NT2/D1 (cell line): ENCODE data around the gene VAV1.

Experiments used
- DNase-seq: peaks from one replicate; pipeline ENCODE4 v3.0.0-alpha.2; 2011; ENCODE audit warnings: low read depth, low spot score
- H3K27me3 ChIP-seq: 2 replicates; pipeline ENCODE4 v1.6.0; 2011; ENCODE audit warnings: mild to moderate bottlenecking; ENCODE audit not compliant: insufficient read length, insufficient read depth
- H3K36me3 ChIP-seq: 2 replicates; pipeline ENCODE4 v1.6.1; 2011; ENCODE audit warnings: mild to moderate bottlenecking, low read length, mixed read lengths; ENCODE audit not compliant: insufficient read depth, insufficient read length
- H3K4me1 ChIP-seq: 2 replicates; pipeline ENCODE4 v1.5.1; 2011; ENCODE audit not compliant: insufficient read depth, insufficient read length
- H3K4me3 ChIP-seq: 2 replicates; pipeline ENCODE4 v1.5.1; 2011; ENCODE audit warnings: low read depth; ENCODE audit not compliant: insufficient read length
- H3K9ac ChIP-seq: 2 replicates; pipeline ENCODE4 v1.6.0; 2011; ENCODE audit warnings: low read depth; ENCODE audit not compliant: insufficient read length
- H3K9me3 ChIP-seq: 2 replicates; pipeline ENCODE4 v1.5.1; 2011; ENCODE audit warnings: mild to moderate bottlenecking, low read length; ENCODE audit not compliant: insufficient read depth
- SUZ12 ChIP-seq: IDR thresholded peaks from 2 replicates; pipeline ENCODE4 v1.6.1; 2011; ENCODE audit not compliant: insufficient read length, insufficient read depth; ENCODE audit errors: extremely low read depth
- YY1 ChIP-seq: IDR thresholded peaks from 2 replicates; pipeline ENCODE4 v1.6.1; 2011; ENCODE audit not compliant: insufficient read length, insufficient read depth
- ZNF274 ChIP-seq: IDR thresholded peaks from 2 replicates; pipeline ENCODE4 v1.6.1; 2011; ENCODE audit warnings: mild to moderate bottlenecking, low read depth, low read length

VAV1 gene

DNA sequence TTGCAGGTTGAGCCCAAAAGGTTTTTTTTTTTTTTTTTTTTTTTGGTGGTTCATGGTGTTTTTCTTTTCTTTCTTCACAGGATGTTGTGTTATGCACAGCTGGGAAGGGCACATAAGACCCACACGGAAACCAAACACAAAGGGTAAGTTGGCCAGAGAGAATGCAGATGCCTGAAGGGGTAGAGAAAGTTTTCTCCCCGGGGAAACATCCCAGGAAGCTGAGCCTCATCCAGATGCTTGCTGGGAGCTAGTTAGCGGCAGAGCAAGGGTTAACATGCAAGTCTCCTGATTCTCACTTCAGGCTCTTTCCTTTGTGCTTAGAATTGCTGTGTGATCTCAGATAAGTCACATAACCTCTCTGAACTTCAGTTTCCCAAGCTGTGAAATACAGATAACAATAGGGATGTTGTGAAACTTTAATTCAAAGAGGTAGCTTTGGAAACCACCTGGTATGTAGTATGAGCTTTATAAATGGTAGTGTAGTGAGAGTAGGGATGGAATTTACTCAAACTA, 117.9 kb downstream of the VAV1 start:
- Histone ChIP-seq H3K27me3 (no peaks in the 10 kb centered on the region), H3K9ac (no peak overlapping the region), H3K36me3 (no peaks in the 10 kb centered on the region), H3K9me3 (peaks cover 8% of the 10 kb centered on the region; the same call in 1 of the 2 replicates), H3K4me3 (no peak overlapping the region), H3K4me1 (no peaks in the 10 kb centered on the region)
- no peak for DNase-seq
- TF ChIP-seq YY1 (no peak), SUZ12 (no peak)

DNA sequence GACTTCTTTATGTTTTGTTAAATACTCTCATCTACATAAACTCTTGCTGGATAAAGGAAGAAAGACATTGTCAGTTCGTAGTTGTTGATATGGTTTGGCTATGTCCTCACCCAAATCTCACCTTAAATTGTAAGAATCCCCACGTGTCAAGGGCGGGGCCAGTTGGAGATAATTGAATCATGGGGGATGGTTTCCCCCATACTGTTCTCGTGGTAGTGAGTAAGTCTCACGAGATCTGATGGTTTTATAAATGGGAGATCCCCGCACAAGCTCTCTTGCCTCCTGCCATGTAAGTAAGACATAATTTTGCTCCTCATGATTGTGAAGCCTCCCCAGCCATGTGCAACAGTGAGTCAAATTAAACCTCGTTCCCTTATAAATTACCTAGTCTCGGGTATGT, 118.4 kb downstream of the VAV1 start:
- H3K4me3 ChIP-seq = no peak overlapping the region
- no peaks in the 10 kb centered on the region for H3K4me1 ChIP-seq
- peaks cover 8% of the 10 kb centered on the region; the same call in 1 of the 2 replicates for H3K9me3 ChIP-seq
- TF ChIP-seq YY1 = no peak
- TF ChIP-seq SUZ12 = no peak
- H3K27me3 ChIP-seq = no peaks in the 10 kb centered on the region
- no peak for DNase-seq
- H3K36me3 ChIP-seq = no peaks in the 10 kb centered on the region
- no peak overlapping the region for H3K9ac ChIP-seq

DNA sequence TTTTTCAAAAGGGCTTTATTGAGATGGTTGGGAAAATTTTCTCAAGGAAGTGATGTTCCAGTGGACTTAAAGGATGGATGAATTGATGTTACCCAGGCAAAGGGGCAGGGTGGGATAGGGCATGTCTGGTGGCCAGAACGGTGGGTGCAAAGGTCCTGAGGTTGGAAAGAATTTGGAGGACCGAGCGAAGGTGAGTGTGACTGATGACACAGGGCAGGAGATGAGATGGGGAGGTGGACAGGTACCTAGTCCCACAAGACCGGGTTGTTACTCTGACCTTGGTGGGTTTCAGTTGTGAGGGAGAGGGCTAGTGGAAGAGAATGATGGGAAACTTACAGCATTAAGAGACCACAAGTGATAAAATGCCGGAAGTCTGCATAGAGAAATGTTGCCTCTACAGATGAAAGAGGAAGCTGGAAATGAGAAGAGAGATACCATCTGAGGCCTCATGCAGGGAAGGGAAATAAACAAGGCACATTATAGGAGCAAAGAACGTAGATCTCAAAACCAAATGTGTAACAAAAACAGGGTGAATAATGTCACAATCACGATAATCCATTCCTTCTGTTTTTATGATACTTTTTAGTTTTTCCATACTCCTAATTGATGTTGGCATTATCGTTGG, 119.4 kb downstream of the VAV1 start:
- H3K4me3 ChIP-seq = no peak overlapping the region
- no peak for TF ChIP-seq SUZ12
- no peak for TF ChIP-seq ZNF274
- no peaks in the 10 kb centered on the region for H3K36me3 ChIP-seq
- peaks cover 8% of the 10 kb centered on the region; the same call in 1 of the 2 replicates for H3K9me3 ChIP-seq
- DNase-seq = no peak
- H3K9ac ChIP-seq = no peak overlapping the region
- no peaks in the 10 kb centered on the region for H3K4me1 ChIP-seq
- no peaks in the 10 kb centered on the region for H3K27me3 ChIP-seq

DNA sequence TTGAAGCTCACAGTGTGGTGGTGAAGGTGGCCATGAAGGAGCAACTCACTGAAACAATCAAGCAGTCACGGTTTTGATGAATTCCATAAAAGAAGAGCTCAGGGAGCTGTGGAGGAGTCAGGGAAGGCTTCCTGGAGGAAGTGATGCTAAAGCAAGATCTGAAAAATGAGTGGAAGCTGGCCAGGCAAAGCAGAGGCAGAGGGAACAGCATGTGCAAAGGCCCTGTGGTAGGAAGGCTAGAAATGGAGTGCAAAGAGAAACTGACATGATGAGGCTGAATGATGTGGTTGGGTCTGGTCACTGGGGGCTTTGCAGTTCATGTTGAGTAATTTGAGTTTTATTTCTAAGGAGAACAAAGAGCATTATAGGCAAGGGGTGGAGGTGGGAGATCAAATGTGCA, 121.8 kb downstream of the VAV1 start:
- no peak for DNase-seq
- TF ChIP-seq ZNF274 = no peak
- TF ChIP-seq YY1 = no peak
- TF ChIP-seq SUZ12 = no peak

DNA sequence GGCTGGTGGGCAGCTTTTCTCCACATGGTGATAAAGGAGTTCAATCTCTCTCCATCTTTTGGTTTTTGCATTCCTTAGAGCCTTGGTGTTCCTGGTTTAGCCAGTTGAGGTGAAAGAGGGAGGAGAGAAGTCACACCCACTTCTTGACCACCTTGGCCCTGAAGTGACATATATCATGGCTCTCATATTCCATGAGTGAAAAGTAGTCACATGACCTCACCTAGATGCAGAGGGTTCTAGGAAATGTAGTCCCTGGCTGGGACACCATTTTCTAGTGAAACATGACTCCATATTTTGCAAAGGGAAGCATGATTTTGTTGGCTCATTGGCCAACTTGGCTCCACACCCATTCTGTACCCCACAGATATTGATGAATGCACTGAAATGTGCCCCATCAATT, 130.9 kb downstream of the VAV1 start:
- no peak overlapping the region for H3K4me3 ChIP-seq
- H3K9ac ChIP-seq = no peak overlapping the region
- TF ChIP-seq YY1 = no peak
- no peak for TF ChIP-seq SUZ12
- no peak for TF ChIP-seq ZNF274
- H3K27me3 ChIP-seq = no peaks in the 10 kb centered on the region
- peaks cover 34% of the 10 kb centered on the region; the same call in 1 of the 2 replicates for H3K9me3 ChIP-seq
- no peaks in the 10 kb centered on the region for H3K4me1 ChIP-seq
- DNase-seq = no peak
- H3K36me3 ChIP-seq = no peaks in the 10 kb centered on the region

More for the DNA sequence above, 121.8 kb downstream of the VAV1 start:
- no peaks in the 10 kb centered on the region for H3K4me1 ChIP-seq
- H3K9ac ChIP-seq = no peak overlapping the region
- H3K36me3 ChIP-seq = no peaks in the 10 kb centered on the region
- H3K27me3 ChIP-seq = no peaks in the 10 kb centered on the region
- no peak overlapping the region for H3K4me3 ChIP-seq
- H3K9me3 ChIP-seq = peaks cover 8% of the 10 kb centered on the region; the same call in 1 of the 2 replicates

DNA sequence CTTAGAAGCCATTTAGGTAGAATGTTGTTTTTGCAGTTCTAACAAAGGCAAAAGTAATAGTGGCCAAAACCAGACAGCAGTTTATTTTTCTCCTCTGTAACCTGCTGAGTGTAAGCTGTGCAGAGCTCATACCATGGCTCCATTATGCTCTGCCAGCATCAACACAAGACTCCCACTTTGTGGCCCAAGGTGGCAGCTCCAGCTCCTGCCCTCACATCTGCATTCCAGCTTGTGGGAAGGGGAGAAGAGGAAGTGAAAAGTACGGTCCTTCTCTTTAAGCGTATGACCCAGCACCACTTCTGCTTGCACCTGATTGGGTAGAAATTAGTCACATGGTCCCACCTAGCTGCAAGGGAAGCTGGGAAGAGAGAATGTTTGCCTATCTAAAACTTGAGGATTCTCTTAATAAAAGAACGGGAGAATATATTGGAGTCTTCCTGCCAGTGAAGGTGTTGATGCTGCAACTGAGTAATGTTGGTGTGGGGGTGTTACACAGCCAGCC, 134.1 kb downstream of the VAV1 start:
- H3K4me3 ChIP-seq = no peak overlapping the region
- TF ChIP-seq SUZ12 = no peak
- no peak for TF ChIP-seq ZNF274
- no peak for TF ChIP-seq YY1
- no peak overlapping the region for H3K9ac ChIP-seq
- H3K9me3 ChIP-seq = peaks cover 28% of the 10 kb centered on the region; the same call in 1 of the 2 replicates
- no peaks in the 10 kb centered on the region for H3K27me3 ChIP-seq
- no peaks in the 10 kb centered on the region for H3K36me3 ChIP-seq
- no peak for DNase-seq
- no peaks in the 10 kb centered on the region for H3K4me1 ChIP-seq
